ENCODE results near the gene CCDC198. TPM values are rescaled to one million over a fixed set of nuclear protein-coding genes. Genes with fewer than 3 reads are reported as not detected.

CCDC198 gene
- total RNA-seq, 1 experiment from 2014 or later = not detected

DNA sequence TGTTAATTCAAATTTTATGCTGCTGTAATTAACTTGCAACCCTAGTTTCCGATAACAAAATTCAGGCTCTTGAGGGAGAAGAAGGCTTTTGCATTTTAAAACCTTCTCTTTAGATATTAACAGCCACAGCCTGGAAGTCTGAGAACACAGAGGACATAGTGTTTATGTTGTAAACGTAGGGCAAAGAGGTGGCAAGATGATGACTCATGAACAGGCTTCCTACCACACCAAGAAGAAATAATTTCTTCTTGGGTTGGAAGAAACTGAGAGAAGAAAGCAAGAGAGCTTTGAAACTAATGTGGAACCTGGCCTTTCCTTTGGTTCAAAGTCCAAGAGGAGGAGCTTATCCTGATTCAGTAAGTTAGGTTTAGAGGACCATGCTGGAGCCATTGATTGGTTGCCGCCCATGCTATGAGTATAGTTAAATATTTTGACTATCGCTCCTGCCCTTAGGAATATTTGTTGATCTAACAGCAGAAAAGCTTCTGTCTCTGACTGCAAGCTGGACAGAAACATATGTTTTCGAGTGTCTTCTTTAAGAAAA lies 31.8 kb downstream of the CCDC198 start:
- TF ChIP-seq, protein P1, sequence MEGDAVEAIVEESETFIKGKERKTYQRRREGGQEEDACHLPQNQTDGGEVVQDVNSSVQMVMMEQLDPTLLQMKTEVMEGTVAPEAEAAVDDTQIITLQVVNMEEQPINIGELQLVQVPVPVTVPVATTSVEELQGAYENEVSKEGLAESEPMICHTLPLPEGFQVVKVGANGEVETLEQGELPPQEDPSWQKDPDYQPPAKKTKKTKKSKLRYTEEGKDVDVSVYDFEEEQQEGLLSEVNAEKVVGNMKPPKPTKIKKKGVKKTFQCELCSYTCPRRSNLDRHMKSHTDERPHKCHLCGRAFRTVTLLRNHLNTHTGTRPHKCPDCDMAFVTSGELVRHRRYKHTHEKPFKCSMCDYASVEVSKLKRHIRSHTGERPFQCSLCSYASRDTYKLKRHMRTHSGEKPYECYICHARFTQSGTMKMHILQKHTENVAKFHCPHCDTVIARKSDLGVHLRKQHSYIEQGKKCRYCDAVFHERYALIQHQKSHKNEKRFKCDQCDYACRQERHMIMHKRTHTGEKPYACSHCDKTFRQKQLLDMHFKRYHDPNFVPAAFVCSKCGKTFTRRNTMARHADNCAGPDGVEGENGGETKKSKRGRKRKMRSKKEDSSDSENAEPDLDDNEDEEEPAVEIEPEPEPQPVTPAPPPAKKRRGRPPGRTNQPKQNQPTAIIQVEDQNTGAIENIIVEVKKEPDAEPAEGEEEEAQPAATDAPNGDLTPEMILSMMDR (IDR thresholded peaks at IDR 0.05; ENCODE audit: unreplicated experiment) = no peak
- Mint-ChIP-seq H3K9me3 (ENCODE audit: unreplicated experiment) (no peaks in the 10 kb centered on the region), H3K4me3 (ENCODE audit: unreplicated experiment) (no peak overlapping the region), H3K36me3 (ENCODE audit: insufficient read depth, unreplicated experiment) (no peaks in the 10 kb centered on the region), H3K27me3 (ENCODE audit: insufficient read depth, unreplicated experiment) (no peaks in the 10 kb centered on the region), H3K27ac (ENCODE audit: low read depth, unreplicated experiment) (peak overlapping the region; percentile 88), H3K4me1 (ENCODE audit: insufficient read depth, unreplicated experiment) (peaks cover 27% of the 10 kb centered on the region)
- CTCF ChIA-PET = interaction anchor here (1.0 to 1.3 kb wide), 2 partner anchors 10 to 26 kb away, joined by 3 read pairs; no protein-coding TSS in a partner anchor
- intact Hi-C loops (cut with micrococcal nuclease) = loop anchor here (1.0 kb wide), 1 partner anchor 37 kb away; no protein-coding TSS in a partner anchor
- POLR2A ChIA-PET = interaction anchor here (0.6 to 1.1 kb wide), 3 partner anchors 14 to 71 kb away, joined by 3 to 4 read pairs (median 4); partner anchors contain the start of gene NAA30
- peak; percentile 40 for DNase-seq (ENCODE audit: unreplicated experiment)
- no TSS peak for BruUV-seq (replicated peaks)

DNA sequence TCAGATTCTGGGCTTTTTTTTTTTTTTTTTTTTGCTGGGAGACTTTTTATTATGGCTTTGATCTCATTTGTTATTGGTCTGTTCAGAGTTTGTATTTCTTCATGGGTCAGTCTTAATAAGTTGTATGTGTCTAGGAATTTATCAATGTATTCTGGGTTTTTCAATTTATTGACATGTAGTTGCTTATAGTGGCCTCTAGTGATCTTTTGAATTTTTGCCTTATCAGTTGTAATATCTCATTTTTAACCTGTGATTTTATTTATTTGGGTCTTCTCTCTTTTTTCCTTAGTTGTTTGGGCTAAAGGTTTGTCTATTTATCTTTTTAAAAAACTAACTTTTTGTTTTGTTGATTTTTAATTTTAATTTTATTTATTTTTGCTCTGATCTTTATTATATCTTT lies 57.7 kb downstream of the CCDC198 start:
- Mint-ChIP-seq H3K9me3 (ENCODE audit: unreplicated experiment) (peaks cover 10% of the 10 kb centered on the region), H3K27ac (ENCODE audit: low read depth, unreplicated experiment) (no peak overlapping the region), H3K27me3 (ENCODE audit: insufficient read depth, unreplicated experiment) (no peaks in the 10 kb centered on the region), H3K36me3 (ENCODE audit: insufficient read depth, unreplicated experiment) (no peaks in the 10 kb centered on the region), H3K4me1 (ENCODE audit: insufficient read depth, unreplicated experiment) (no peaks in the 10 kb centered on the region), H3K4me3 (ENCODE audit: unreplicated experiment) (no peak overlapping the region)
- no TSS peak for BruUV-seq (replicated peaks)
- ChIA-PET POLR2A (no interaction called here), CTCF (no interaction called here)
- intact Hi-C loops (cut with micrococcal nuclease) = no loop called here
- DNase-seq (ENCODE audit: unreplicated experiment) = no peak
- TF ChIP-seq, protein P1 (IDR thresholded peaks at IDR 0.05; ENCODE audit: unreplicated experiment) = no peak

DNA sequence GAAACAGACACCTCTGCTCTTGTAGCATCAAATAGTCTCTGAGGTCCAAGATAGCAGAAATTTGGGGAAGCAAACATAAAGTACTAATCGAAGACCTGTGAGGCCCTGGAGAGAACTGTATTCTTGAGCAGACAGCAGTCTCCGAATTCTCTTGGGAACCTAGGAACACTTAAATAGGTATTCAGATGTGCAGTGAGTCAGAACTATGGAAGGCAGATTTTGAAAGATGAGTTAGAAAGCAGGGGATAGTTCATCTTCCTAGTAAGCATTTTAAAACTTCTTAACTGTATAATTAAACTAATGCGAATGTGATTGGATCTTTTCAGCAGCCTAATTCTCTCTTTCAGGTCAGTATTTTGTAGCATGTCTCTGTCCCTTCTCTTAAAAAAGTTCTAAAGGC lies 72.7 kb downstream of the CCDC198 start:
- TF ChIP-seq, protein P1 (IDR thresholded peaks at IDR 0.05; ENCODE audit: unreplicated experiment) = no peak
- Mint-ChIP-seq H3K36me3 (ENCODE audit: insufficient read depth, unreplicated experiment) (no peaks in the 10 kb centered on the region), H3K4me3 (ENCODE audit: unreplicated experiment) (no peak overlapping the region), H3K4me1 (ENCODE audit: insufficient read depth, unreplicated experiment) (peaks cover 4% of the 10 kb centered on the region), H3K27me3 (ENCODE audit: insufficient read depth, unreplicated experiment) (no peaks in the 10 kb centered on the region), H3K9me3 (ENCODE audit: unreplicated experiment) (no peaks in the 10 kb centered on the region), H3K27ac (ENCODE audit: low read depth, unreplicated experiment) (no peak overlapping the region)
- ChIA-PET POLR2A (no interaction called here), CTCF (no interaction called here)
- no TSS peak for BruUV-seq (replicated peaks)
- DNase-seq (ENCODE audit: unreplicated experiment) = no peak
- intact Hi-C loops (cut with micrococcal nuclease) = no loop called here

DNA sequence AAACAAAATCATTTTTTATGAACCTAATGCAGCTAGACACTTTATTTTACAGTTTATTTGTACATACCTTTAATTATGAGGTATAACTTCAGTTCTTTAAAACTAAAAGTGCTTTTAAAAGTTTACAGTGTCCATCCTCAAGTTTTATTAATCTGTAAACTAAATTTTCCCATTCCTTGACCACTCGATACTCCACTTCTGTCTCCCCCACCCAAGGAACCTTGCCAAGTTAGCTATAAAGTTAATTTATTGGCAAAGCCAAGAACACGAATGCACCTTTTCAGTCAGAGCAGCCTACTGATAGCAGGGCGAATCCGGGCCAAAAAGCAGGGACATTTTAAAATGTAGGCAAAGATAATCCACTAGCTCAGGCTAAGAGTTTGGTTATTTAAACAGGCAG lies 73.6 kb downstream of the CCDC198 start:
- POLR2A ChIA-PET = interaction anchor here (0.7 kb wide), 1 partner anchor 17 kb away, joined by 3 read pairs; no protein-coding TSS in a partner anchor
- no peak overlapping the region for H3K27ac Mint-ChIP-seq (ENCODE audit: low read depth, unreplicated experiment)

More for the DNA sequence above, 73.6 kb downstream of the CCDC198 start:
- H3K9me3 Mint-ChIP-seq (ENCODE audit: unreplicated experiment) = no peaks in the 10 kb centered on the region
- peaks cover 4% of the 10 kb centered on the region for H3K4me1 Mint-ChIP-seq (ENCODE audit: insufficient read depth, unreplicated experiment)
- CTCF ChIA-PET = no interaction called here
- no peak overlapping the region for H3K4me3 Mint-ChIP-seq (ENCODE audit: unreplicated experiment)
- no peaks in the 10 kb centered on the region for H3K27me3 Mint-ChIP-seq (ENCODE audit: insufficient read depth, unreplicated experiment)
- intact Hi-C loops (cut with micrococcal nuclease) = no loop called here
- H3K36me3 Mint-ChIP-seq (ENCODE audit: insufficient read depth, unreplicated experiment) = no peaks in the 10 kb centered on the region
- no TSS peak for BruUV-seq (replicated peaks)
- TF ChIP-seq, protein P1 (IDR thresholded peaks at IDR 0.05; ENCODE audit: unreplicated experiment) = no peak
- DNase-seq (ENCODE audit: unreplicated experiment) = no peak

Other genes with a start within 250 kb of the CCDC198 start
- 58.8 and 61.5 TPM in 2 replicates for gene EXOC5, start 225.0 kb downstream of the CCDC198 start, total RNA-seq (2022)
- 31.7 and 32.6 TPM in 2 replicates for gene AP5M1, start 224.9 kb downstream of the CCDC198 start, total RNA-seq (2022)
- gene NAA30, start 103.3 kb downstream of the CCDC198 start, total RNA-seq (2022) = 21.1 and 25.3 TPM in 2 replicates